GM15510 (cell line): ENCODE measurements around the gene VPS16.

Experiments used
- POLR2A ChIP-seq: IDR thresholded peaks from 3 replicates; pipeline ENCODE4 v1.6.1; 2011; ENCODE audit warnings: borderline replicate concordance; ENCODE audit not compliant: insufficient read length; ENCODE audit errors: extremely low read depth

The VPS16 gene

GRCh38 chr20:2820084-2820895 lies 20.3 kb upstream of the VPS16 start:
- no peak for TF ChIP-seq POLR2A

GRCh38 chr20:2820896-2821869 lies 19.4 kb upstream of the VPS16 start:
- TF ChIP-seq POLR2A, result no peak

GRCh38 chr20:2822073-2822472 lies 18.5 kb upstream of the VPS16 start:
- no peak for TF ChIP-seq POLR2A

GRCh38 chr20:2825761-2826160 lies 14.8 kb upstream of the VPS16 start:
- TF ChIP-seq POLR2A, result no peak

GRCh38 chr20:2826655-2827054 lies 13.9 kb upstream of the VPS16 start:
- TF ChIP-seq POLR2A, result no peak

GRCh38 chr20:2829376-2829775 lies 11.2 kb upstream of the VPS16 start:
- no peak for TF ChIP-seq POLR2A

GRCh38 chr20:2833761-2834160 lies 6.8 kb upstream of the VPS16 start:
- TF ChIP-seq POLR2A, result no peak

GRCh38 chr20:2834401-2835110 lies 6.0 kb upstream of the VPS16 start:
- TF ChIP-seq POLR2A, result no peak

- no peak for TF ChIP-seq POLR2A
Observed at GRCh38 chr20:2835331-2835796, 5.2 kb upstream of the VPS16 start.

GRCh38 chr20:2836035-2836434 lies 4.5 kb upstream of the VPS16 start:
- TF ChIP-seq POLR2A, result no peak

- no peak for TF ChIP-seq POLR2A
Observed at GRCh38 chr20:2837221-2837960, 3.2 kb upstream of the VPS16 start.

GRCh38 chr20:2838170-2838797 lies 2.3 kb upstream of the VPS16 start:
- TF ChIP-seq POLR2A, result no peak

GRCh38 chr20:2838847-2839671 lies 1.5 kb upstream of the VPS16 start:
- no peak for TF ChIP-seq POLR2A
